H1 (cell line): ENCODE data around the gene MAML3.

Experiments used
- CTCF ChIP-seq, 3 experiments: IDR thresholded peaks; 1 replicate in 2 of 3; 2 replicates in 1 of 3; pipeline versions ENCODE4 v1.5.1 to v1.6.1; 2011; ENCODE audit warnings: low read length in 3 of 3, mild to moderate bottlenecking in 3 of 3, inconsistent platforms in 2 of 3, low read depth in 1 of 3, moderate library complexity in 1 of 3; ENCODE audit not compliant: insufficient read depth in 1 of 3; ENCODE audit errors: control extremely low read depth in 1 of 3
- KDM1A ChIP-seq: fragments of 200-600, 300-600 bp; sonication (generic); IDR thresholded peaks from 2 replicates; pipeline ENCODE4 v1.7.1; 2016; ENCODE audit warnings: mild to moderate bottlenecking, low read length, borderline replicate concordance
- POLR2A ChIP-seq, 2 experiments: IDR thresholded peaks; 1 replicate in 1 of 2; 2 replicates in 1 of 2; pipeline ENCODE4 v1.6.1; 2011; ENCODE audit warnings: low read depth in 2 of 2, low read length in 2 of 2, mild to moderate bottlenecking in 2 of 2; ENCODE audit errors: control extremely low read depth in 1 of 2
- SRF ChIP-seq: IDR thresholded peaks from 2 replicates; pipeline ENCODE4 v1.6.1; 2011; ENCODE audit warnings: mild to moderate bottlenecking, low read depth, low read length, moderate library complexity
- YY1 ChIP-seq: IDR thresholded peaks from 2 replicates; pipeline ENCODE4 v1.6.1; 2011; ENCODE audit warnings: low read depth, mild to moderate bottlenecking, low read length
- ZNF274 ChIP-seq: IDR thresholded peaks from 2 replicates; pipeline ENCODE4 v1.7.0; 2012; ENCODE audit warnings: low read length, borderline replicate concordance; ENCODE audit errors: extremely low read depth

DNA sequence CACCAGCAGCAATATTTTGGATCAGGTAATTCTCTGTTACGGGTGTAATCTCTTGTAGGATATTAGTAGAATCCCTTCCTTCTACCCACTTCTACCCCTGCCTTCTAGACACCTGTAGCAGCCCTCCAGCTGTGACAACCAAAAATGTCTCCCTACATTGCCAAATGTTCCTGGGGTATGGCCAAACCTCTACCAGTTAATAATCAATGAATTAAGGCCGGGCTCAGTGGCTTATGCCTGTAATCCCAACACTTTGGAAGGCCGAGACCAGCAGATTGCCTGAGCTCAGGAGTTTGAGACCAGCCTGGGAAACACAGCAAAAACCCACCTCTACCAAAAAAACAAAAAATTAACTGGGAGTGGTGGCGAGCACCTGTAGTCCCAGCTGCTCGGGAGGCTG lies 9.9 kb downstream of the MAML3 start:
- TF ChIP-seq POLR2A (IDR thresholded peaks at IDR 0.05; ENCODE audit: control extremely low read depth in 1 of 2, low read depth in 2 of 2, low read length in 2 of 2) (no peak), CTCF (IDR thresholded peaks at IDR 0.05; ENCODE audit: control extremely low read depth in 1 of 3, insufficient read depth in 1 of 3, low read depth in 1 of 3, low read length in 3 of 3) (no peak), ZNF274 (no peak), SRF (no peak), KDM1A (no peak), YY1 (no peak)
